Activated naive CD8-positive, alpha-beta T cell treated with anti-CD3 and anti-CD28 coated beads for 36 hours (primary cell): Measurements from ENCODE around the gene DNAH7. TPM values are rescaled to one million over a fixed set of nuclear protein-coding genes. Genes with fewer than 3 reads are reported as not detected.
A peak's percentile ranks its signal among the peaks of the same experiment; 100 is the strongest.
"Not testable (repeated sequence)": the region's sequence is repeated elsewhere in the genome, so short reads cannot be mapped to it uniquely, and the experiment has no call there.

Experiments used
- DNase-seq: peaks from one replicate; pipeline ENCODE4 v3.0.0; 2021
- H3K27ac Mint-ChIP-seq: one replicate; pipeline ENCODE4 v1.8.0; 2022; ENCODE audit warnings: mild to moderate bottlenecking, moderate library complexity, mixed read lengths
- H3K27me3 Mint-ChIP-seq: one replicate; pipeline ENCODE4 v1.8.0; 2022; ENCODE audit warnings: mild to moderate bottlenecking, mixed read lengths
- H3K36me3 Mint-ChIP-seq: one replicate; pipeline ENCODE4 v1.8.0; 2021; ENCODE audit warnings: mild to moderate bottlenecking, mixed read lengths
- H3K4me1 Mint-ChIP-seq: one replicate; pipeline ENCODE4 v1.8.0; 2021; ENCODE audit warnings: mixed read lengths
- H3K4me3 Mint-ChIP-seq: one replicate; pipeline ENCODE4 v1.8.0; 2022; ENCODE audit warnings: mild to moderate bottlenecking, moderate library complexity, mixed read lengths
- H3K9me3 Mint-ChIP-seq: one replicate; pipeline ENCODE4 v1.8.0; 2022; ENCODE audit warnings: mixed read lengths
- total RNA-seq, 2 experiments: library from RNA; stranded (reverse); gene quantifications; one replicate each; pipeline ENCODE4 v1.2.3, GENCODE V29; 2021

Gene DNAH7
- total RNA-seq, 2 experiments from 2014 or later: 0.18 TPM; not detected in 1

GRCh38 chr2:196089448-196089847, 20.8 kb upstream of the DNAH7 start:
- not testable (repeated sequence) for H3K27ac Mint-ChIP-seq, DNase-seq, H3K4me3 Mint-ChIP-seq, H3K27me3 Mint-ChIP-seq
- H3K9me3 Mint-ChIP-seq: peaks cover 31% of the 10 kb centered on the region
- H3K4me1 Mint-ChIP-seq: peaks cover 11% of the 10 kb centered on the region
- peaks cover 13% of the 10 kb centered on the region for H3K36me3 Mint-ChIP-seq

- H3K27me3 Mint-ChIP-seq: no peaks in the 10 kb centered on the region
- H3K4me3 Mint-ChIP-seq: no peak overlapping the region
These were observed 19.6 kb upstream of the DNAH7 start for GRCh38 chr2:196088203-196088602.

GRCh38 chr2:196086517-196087368, 18.1 kb upstream of the DNAH7 start:
- H3K36me3 Mint-ChIP-seq: peaks cover 31% of the 10 kb centered on the region
- no peak for DNase-seq
- no peaks in the 10 kb centered on the region for H3K27me3 Mint-ChIP-seq
- no peak overlapping the region for H3K27ac Mint-ChIP-seq
- H3K4me3 Mint-ChIP-seq: no peak overlapping the region
- H3K4me1 Mint-ChIP-seq: peaks cover 11% of the 10 kb centered on the region
- peaks cover 34% of the 10 kb centered on the region for H3K9me3 Mint-ChIP-seq

More at GRCh38 chr2:196088203-196088602, 19.6 kb upstream of the DNAH7 start:
- H3K9me3 Mint-ChIP-seq: peaks cover 28% of the 10 kb centered on the region
- peaks cover 21% of the 10 kb centered on the region for H3K36me3 Mint-ChIP-seq
- no peak overlapping the region for H3K27ac Mint-ChIP-seq
- no peak for DNase-seq
- peaks cover 11% of the 10 kb centered on the region for H3K4me1 Mint-ChIP-seq

- no peak overlapping the region for H3K27ac Mint-ChIP-seq
- peaks cover 29% of the 10 kb centered on the region for H3K36me3 Mint-ChIP-seq
- H3K27me3 Mint-ChIP-seq: no peaks in the 10 kb centered on the region
- peaks cover 26% of the 10 kb centered on the region for H3K4me1 Mint-ChIP-seq
- H3K9me3 Mint-ChIP-seq: peaks cover 27% of the 10 kb centered on the region
- H3K4me3 Mint-ChIP-seq: no peak overlapping the region
- no peak for DNase-seq
These were observed 15.0 kb upstream of the DNAH7 start for GRCh38 chr2:196083601-196084000.

- peaks cover 29% of the 10 kb centered on the region for H3K36me3 Mint-ChIP-seq
- peaks cover 25% of the 10 kb centered on the region for H3K9me3 Mint-ChIP-seq
- H3K4me3 Mint-ChIP-seq: peak overlapping the region; percentile 44
- H3K4me1 Mint-ChIP-seq: peaks cover 29% of the 10 kb centered on the region
- no peak for DNase-seq
- H3K27ac Mint-ChIP-seq: peak overlapping the region; percentile 80
- no peaks in the 10 kb centered on the region for H3K27me3 Mint-ChIP-seq
These were observed 11.9 kb upstream of the DNAH7 start for GRCh38 chr2:196080526-196080925.

- Mint-ChIP-seq H3K4me1 (peaks cover 29% of the 10 kb centered on the region), H3K27ac (no peak overlapping the region), H3K9me3 (peaks cover 14% of the 10 kb centered on the region), H3K27me3 (no peaks in the 10 kb centered on the region), H3K4me3 (no peak overlapping the region), H3K36me3 (peaks cover 21% of the 10 kb centered on the region)
- no peak for DNase-seq
These were observed 10.4 kb upstream of the DNAH7 start for GRCh38 chr2:196079052-196079451.

GRCh38 chr2:196077821-196078220, 9.2 kb upstream of the DNAH7 start:
- Mint-ChIP-seq H3K4me1 (peaks cover 29% of the 10 kb centered on the region), H3K9me3 (peaks cover 7% of the 10 kb centered on the region), H3K4me3 (no peak overlapping the region), H3K36me3 (peaks cover 12% of the 10 kb centered on the region), H3K27me3 (no peaks in the 10 kb centered on the region), H3K27ac (peak overlapping the region; percentile 44)
- no peak for DNase-seq

GRCh38 chr2:196076778-196077568, 8.3 kb upstream of the DNAH7 start:
- H3K36me3 Mint-ChIP-seq: peaks cover 3% of the 10 kb centered on the region
- H3K4me1 Mint-ChIP-seq: peaks cover 29% of the 10 kb centered on the region
- H3K27ac Mint-ChIP-seq: peak overlapping the region; percentile 44
- no peak overlapping the region for H3K4me3 Mint-ChIP-seq
- H3K9me3 Mint-ChIP-seq: no peaks in the 10 kb centered on the region
- DNase-seq: no peak
- no peaks in the 10 kb centered on the region for H3K27me3 Mint-ChIP-seq

- no peaks in the 10 kb centered on the region for H3K36me3 Mint-ChIP-seq
- no peak for DNase-seq
- H3K4me3 Mint-ChIP-seq: no peak overlapping the region
- H3K4me1 Mint-ChIP-seq: peaks cover 24% of the 10 kb centered on the region
- H3K27me3 Mint-ChIP-seq: no peaks in the 10 kb centered on the region
- H3K27ac Mint-ChIP-seq: no peak overlapping the region
- no peaks in the 10 kb centered on the region for H3K9me3 Mint-ChIP-seq
These were observed 6.6 kb upstream of the DNAH7 start for GRCh38 chr2:196075196-196075595.

- no peak for DNase-seq
- Mint-ChIP-seq H3K36me3 (no peaks in the 10 kb centered on the region), H3K27me3 (no peaks in the 10 kb centered on the region), H3K4me3 (no peak overlapping the region), H3K27ac (no peak overlapping the region), H3K4me1 (peaks cover 19% of the 10 kb centered on the region), H3K9me3 (no peaks in the 10 kb centered on the region)
These were observed 6.0 kb upstream of the DNAH7 start for GRCh38 chr2:196074631-196075030.

GRCh38 chr2:196073521-196073920, 4.9 kb upstream of the DNAH7 start:
- H3K4me1 Mint-ChIP-seq: peaks cover 12% of the 10 kb centered on the region
- no peaks in the 10 kb centered on the region for H3K36me3 Mint-ChIP-seq
- H3K27me3 Mint-ChIP-seq: no peaks in the 10 kb centered on the region
- DNase-seq: no peak
- no peaks in the 10 kb centered on the region for H3K9me3 Mint-ChIP-seq
- no peak overlapping the region for H3K27ac Mint-ChIP-seq
- no peak overlapping the region for H3K4me3 Mint-ChIP-seq

GRCh38 chr2:196067088-196067382, 1.6 kb downstream of the DNAH7 start:
- Mint-ChIP-seq H3K27ac (no peak overlapping the region), H3K27me3 (peaks cover 8% of the 10 kb centered on the region), H3K4me1 (peaks cover 6% of the 10 kb centered on the region), H3K36me3 (no peaks in the 10 kb centered on the region), H3K9me3 (no peaks in the 10 kb centered on the region), H3K4me3 (no peak overlapping the region)
- DNase-seq: no peak

- H3K4me1 Mint-ChIP-seq: peaks cover 6% of the 10 kb centered on the region
- no peak overlapping the region for H3K4me3 Mint-ChIP-seq
- no peaks in the 10 kb centered on the region for H3K9me3 Mint-ChIP-seq
- no peak for DNase-seq
- H3K27me3 Mint-ChIP-seq: peaks cover 8% of the 10 kb centered on the region
- no peaks in the 10 kb centered on the region for H3K36me3 Mint-ChIP-seq
- H3K27ac Mint-ChIP-seq: no peak overlapping the region
These were observed 2.1 kb downstream of the DNAH7 start for GRCh38 chr2:196066291-196067087.

GRCh38 chr2:196063773-196064172, 4.9 kb downstream of the DNAH7 start:
- H3K4me3 Mint-ChIP-seq: no peak overlapping the region
- peaks cover 6% of the 10 kb centered on the region for H3K4me1 Mint-ChIP-seq
- no peak overlapping the region for H3K27ac Mint-ChIP-seq
- H3K9me3 Mint-ChIP-seq: no peaks in the 10 kb centered on the region
- DNase-seq: no peak
- H3K27me3 Mint-ChIP-seq: peaks cover 8% of the 10 kb centered on the region
- H3K36me3 Mint-ChIP-seq: no peaks in the 10 kb centered on the region

GRCh38 chr2:196059491-196059960, 9.1 kb downstream of the DNAH7 start:
- Mint-ChIP-seq H3K27ac (no peak overlapping the region), H3K9me3 (no peaks in the 10 kb centered on the region)

More at GRCh38 chr2:196059491-196059960, 9.1 kb downstream of the DNAH7 start:
- DNase-seq: no peak
- H3K4me1 Mint-ChIP-seq: no peaks in the 10 kb centered on the region
- H3K27me3 Mint-ChIP-seq: no peaks in the 10 kb centered on the region
- H3K36me3 Mint-ChIP-seq: no peaks in the 10 kb centered on the region
- no peak overlapping the region for H3K4me3 Mint-ChIP-seq
